ENCODE measurements around the gene TMEM143.
"Not testable (repeated sequence)": the region's sequence is repeated elsewhere in the genome, so short reads cannot be mapped to it uniquely, and the experiment has no call there.

TMEM143 gene

GRCh38 chr19:48390188-48391099, 26.7 kb upstream of the TMEM143 start:
- DNase-seq = peak in 2 of 3 donors; percentile 33 to 41
- Histone ChIP-seq H3K36me3 (ENCODE audit: control insufficient read depth, insufficient read depth, low read length) (peaks cover 17% of the 10 kb centered on the region), H3K4me3 (ENCODE audit: insufficient read depth, low read depth, low read length, poor library complexity, severe bottlenecking) (peak overlapping the region; percentile 81), H3K27me3 (replicated peaks; ENCODE audit: control insufficient read depth, insufficient read depth, low read length, poor library complexity, severe bottlenecking) (peaks cover 18% of the 10 kb centered on the region), H3K27ac (ENCODE audit: insufficient read depth, low read length, poor library complexity, severe bottlenecking) (peak overlapping the region; percentile 92), H3K4me1 (ENCODE audit: control insufficient read depth, insufficient read depth, low read length, poor library complexity, severe bottlenecking) (peaks cover 28% of the 10 kb centered on the region), H3K9me3 (ENCODE audit: control insufficient read depth, low read length) (no peaks in the 10 kb centered on the region)

DNA sequence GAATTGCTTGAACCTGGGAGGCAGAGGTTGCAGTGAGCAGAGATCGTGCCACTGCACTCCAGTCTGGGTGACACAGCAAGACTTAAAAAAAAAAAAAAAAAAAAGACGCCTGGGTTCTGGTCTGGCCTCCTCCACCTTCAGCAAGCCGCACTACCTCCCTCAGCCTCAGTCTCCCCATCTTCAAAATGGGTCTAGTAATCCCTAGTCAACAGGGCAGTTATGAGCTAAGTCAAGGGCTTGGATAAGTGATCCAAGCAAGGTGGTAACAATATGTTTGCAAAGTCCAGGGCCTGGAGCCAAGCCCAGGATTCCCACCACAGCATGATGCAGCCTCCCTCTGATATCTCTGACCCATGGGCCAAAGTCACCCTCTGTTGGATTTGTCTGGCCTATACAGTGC, 23.2 kb upstream of the TMEM143 start:
- Histone ChIP-seq H3K4me1 (ENCODE audit: control insufficient read depth, insufficient read depth, low read length, poor library complexity, severe bottlenecking) (peaks cover 10% of the 10 kb centered on the region), H3K36me3 (ENCODE audit: control insufficient read depth, insufficient read depth, low read length) (peaks cover 48% of the 10 kb centered on the region), H3K27me3 (replicated peaks; ENCODE audit: control insufficient read depth, insufficient read depth, low read length, poor library complexity, severe bottlenecking) (no peaks in the 10 kb centered on the region), H3K9me3 (ENCODE audit: control insufficient read depth, low read length) (no peaks in the 10 kb centered on the region), H3K27ac (ENCODE audit: insufficient read depth, low read length, poor library complexity, severe bottlenecking) (no peak overlapping the region), H3K4me3 (ENCODE audit: insufficient read depth, low read depth, low read length, poor library complexity, severe bottlenecking) (no peak overlapping the region)
- no peak for DNase-seq

DNA sequence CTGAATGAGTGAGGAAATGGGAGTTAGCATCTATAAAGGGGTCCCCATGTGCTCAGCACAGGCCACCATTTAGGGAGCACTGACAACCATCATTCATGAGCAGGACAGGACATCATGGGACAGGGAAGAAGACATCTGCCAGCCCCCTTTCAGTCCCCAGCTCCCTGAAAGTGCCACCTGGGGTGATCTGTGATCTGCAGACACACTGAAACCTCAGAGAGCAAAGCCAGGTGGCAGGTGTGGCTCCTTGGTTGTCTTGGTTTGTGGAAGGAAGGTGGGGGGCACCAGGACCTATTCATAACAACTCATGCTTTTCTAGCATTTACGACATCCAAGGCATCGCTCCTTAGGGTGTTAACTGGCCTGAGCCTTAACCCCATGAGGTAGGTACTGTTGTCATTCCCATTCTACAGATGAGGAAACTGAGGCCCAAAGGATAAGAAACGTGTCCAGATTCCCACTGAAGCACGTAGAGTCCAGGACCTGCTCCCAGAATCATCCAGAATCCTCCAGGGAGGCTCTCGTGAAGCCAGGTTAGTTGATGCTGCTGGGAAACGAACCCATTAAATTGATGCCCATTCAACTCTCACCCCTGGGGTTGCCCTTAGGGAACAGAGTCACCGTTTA, 21.8 kb upstream of the TMEM143 start:
- no peaks in the 10 kb centered on the region for H3K27me3 ChIP-seq (replicated peaks; ENCODE audit: control insufficient read depth, insufficient read depth, low read length, poor library complexity, severe bottlenecking)
- peaks cover 48% of the 10 kb centered on the region for H3K36me3 ChIP-seq (ENCODE audit: control insufficient read depth, insufficient read depth, low read length)
- peaks cover 5% of the 10 kb centered on the region for H3K4me1 ChIP-seq (ENCODE audit: control insufficient read depth, insufficient read depth, low read length, poor library complexity, severe bottlenecking)
- no peak overlapping the region for H3K27ac ChIP-seq (ENCODE audit: insufficient read depth, low read length, poor library complexity, severe bottlenecking)
- DNase-seq = no peak
- H3K4me3 ChIP-seq (ENCODE audit: insufficient read depth, low read depth, low read length, poor library complexity, severe bottlenecking) = no peak overlapping the region
- no peaks in the 10 kb centered on the region for H3K9me3 ChIP-seq (ENCODE audit: control insufficient read depth, low read length)

GRCh38 chr19:48382286-48382685, 18.5 kb upstream of the TMEM143 start:
- Histone ChIP-seq H3K4me1 (ENCODE audit: control insufficient read depth, insufficient read depth, low read length, poor library complexity, severe bottlenecking) (no peaks in the 10 kb centered on the region), H3K27ac (ENCODE audit: insufficient read depth, low read length, poor library complexity, severe bottlenecking) (no peak overlapping the region)

GRCh38 chr19:48381178-48381950, 17.6 kb upstream of the TMEM143 start:
- Histone ChIP-seq H3K4me1 (ENCODE audit: control insufficient read depth, insufficient read depth, low read length, poor library complexity, severe bottlenecking) (no peaks in the 10 kb centered on the region), H3K27me3 (replicated peaks; ENCODE audit: control insufficient read depth, insufficient read depth, low read length, poor library complexity, severe bottlenecking) (no peaks in the 10 kb centered on the region), H3K9me3 (ENCODE audit: control insufficient read depth, low read length) (no peaks in the 10 kb centered on the region), H3K27ac (ENCODE audit: insufficient read depth, low read length, poor library complexity, severe bottlenecking) (no peak overlapping the region), H3K4me3 (ENCODE audit: insufficient read depth, low read depth, low read length, poor library complexity, severe bottlenecking) (no peak overlapping the region), H3K36me3 (ENCODE audit: control insufficient read depth, insufficient read depth, low read length) (peaks cover 35% of the 10 kb centered on the region)
- no peak for DNase-seq

More at GRCh38 chr19:48382286-48382685, 18.5 kb upstream of the TMEM143 start:
- H3K9me3 ChIP-seq (ENCODE audit: control insufficient read depth, low read length) = no peaks in the 10 kb centered on the region
- H3K36me3 ChIP-seq (ENCODE audit: control insufficient read depth, insufficient read depth, low read length) = peaks cover 39% of the 10 kb centered on the region
- no peak for DNase-seq
- H3K27me3 ChIP-seq (replicated peaks; ENCODE audit: control insufficient read depth, insufficient read depth, low read length, poor library complexity, severe bottlenecking) = no peaks in the 10 kb centered on the region
- H3K4me3 ChIP-seq (ENCODE audit: insufficient read depth, low read depth, low read length, poor library complexity, severe bottlenecking) = no peak overlapping the region

DNA sequence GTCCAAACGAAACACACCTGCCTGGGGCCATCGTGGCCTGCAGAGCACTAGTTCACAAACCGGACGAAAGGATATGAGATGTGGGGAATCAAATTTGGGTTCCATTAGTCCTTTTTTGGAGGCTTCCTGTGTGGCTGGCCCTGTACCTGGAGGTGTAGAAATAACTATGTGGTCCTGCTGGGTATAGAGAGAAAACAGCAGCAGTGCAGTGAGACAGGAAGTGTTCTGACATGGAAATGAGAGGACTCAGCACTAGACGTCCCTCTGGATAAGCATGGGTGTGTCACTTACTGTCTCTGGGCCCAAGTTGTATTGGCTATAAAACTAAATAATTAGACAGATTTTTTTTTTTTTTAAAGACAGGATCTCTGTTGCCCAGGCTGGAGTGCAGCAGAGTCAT, 15.3 kb upstream of the TMEM143 start:
- peaks cover 20% of the 10 kb centered on the region for H3K36me3 ChIP-seq (ENCODE audit: control insufficient read depth, insufficient read depth, low read length)
- no peaks in the 10 kb centered on the region for H3K9me3 ChIP-seq (ENCODE audit: control insufficient read depth, low read length)
- no peaks in the 10 kb centered on the region for H3K27me3 ChIP-seq (replicated peaks; ENCODE audit: control insufficient read depth, insufficient read depth, low read length, poor library complexity, severe bottlenecking)
- no peak for DNase-seq
- no peak overlapping the region for H3K27ac ChIP-seq (ENCODE audit: insufficient read depth, low read length, poor library complexity, severe bottlenecking)
- no peak overlapping the region for H3K4me3 ChIP-seq (ENCODE audit: insufficient read depth, low read depth, low read length, poor library complexity, severe bottlenecking)
- H3K4me1 ChIP-seq (ENCODE audit: control insufficient read depth, insufficient read depth, low read length, poor library complexity, severe bottlenecking) = no peaks in the 10 kb centered on the region

DNA sequence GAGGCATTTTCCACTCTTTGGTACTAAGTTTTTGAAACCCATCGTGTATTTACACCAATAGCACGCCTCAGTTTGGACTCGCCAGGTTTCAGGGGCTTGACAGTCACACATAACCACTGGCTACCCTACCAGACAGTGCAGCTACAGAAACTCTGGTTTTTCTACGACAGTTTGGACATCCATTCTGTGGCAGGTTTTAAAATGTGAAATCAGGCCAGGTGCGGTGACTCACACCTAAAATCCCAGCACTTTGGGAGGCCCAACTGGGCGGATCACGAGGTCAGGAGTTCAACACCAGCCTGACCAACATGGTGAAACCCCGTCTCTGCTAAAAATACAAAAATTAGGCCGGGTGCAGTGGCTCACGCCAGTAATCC, 14.4 kb upstream of the TMEM143 start:
- DNase-seq = no peak
- Histone ChIP-seq H3K4me3 (ENCODE audit: insufficient read depth, low read depth, low read length, poor library complexity, severe bottlenecking) (no peak overlapping the region), H3K4me1 (ENCODE audit: control insufficient read depth, insufficient read depth, low read length, poor library complexity, severe bottlenecking) (no peaks in the 10 kb centered on the region), H3K27me3 (replicated peaks; ENCODE audit: control insufficient read depth, insufficient read depth, low read length, poor library complexity, severe bottlenecking) (no peaks in the 10 kb centered on the region), H3K9me3 (ENCODE audit: control insufficient read depth, low read length) (no peaks in the 10 kb centered on the region), H3K36me3 (ENCODE audit: control insufficient read depth, insufficient read depth, low read length) (peaks cover 11% of the 10 kb centered on the region), H3K27ac (ENCODE audit: insufficient read depth, low read length, poor library complexity, severe bottlenecking) (no peak overlapping the region)

GRCh38 chr19:48373567-48373966, 9.8 kb upstream of the TMEM143 start:
- Histone ChIP-seq H3K27me3 (replicated peaks; ENCODE audit: control insufficient read depth, insufficient read depth, low read length, poor library complexity, severe bottlenecking) (no peaks in the 10 kb centered on the region), H3K27ac (ENCODE audit: insufficient read depth, low read length, poor library complexity, severe bottlenecking) (no peak overlapping the region), H3K4me3 (ENCODE audit: insufficient read depth, low read depth, low read length, poor library complexity, severe bottlenecking) (no peak overlapping the region), H3K4me1 (ENCODE audit: control insufficient read depth, insufficient read depth, low read length, poor library complexity, severe bottlenecking) (no peaks in the 10 kb centered on the region), H3K9me3 (ENCODE audit: control insufficient read depth, low read length) (no peaks in the 10 kb centered on the region), H3K36me3 (ENCODE audit: control insufficient read depth, insufficient read depth, low read length) (no peaks in the 10 kb centered on the region)
- no peak for DNase-seq

DNA sequence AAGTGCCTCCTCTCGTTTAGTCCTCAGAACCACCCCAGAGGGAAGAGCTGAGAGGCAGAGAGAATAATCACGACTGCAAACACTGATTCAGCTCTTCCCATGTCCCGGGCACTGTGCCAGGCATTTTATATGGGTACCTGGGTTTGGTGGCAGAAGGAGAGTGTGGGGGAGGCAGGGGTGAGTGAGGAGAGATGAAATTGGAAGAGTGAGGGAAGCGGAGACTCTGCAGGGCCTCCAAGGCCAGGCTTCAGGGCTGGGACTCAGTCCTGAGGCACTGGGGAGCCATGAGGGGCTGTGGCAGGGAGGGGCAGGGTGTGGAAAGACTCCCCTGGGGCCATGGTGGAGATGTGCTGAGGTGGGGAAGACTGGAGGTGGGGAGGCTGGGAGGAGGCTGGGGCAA, 9.2 kb upstream of the TMEM143 start:
- Histone ChIP-seq H3K36me3 (ENCODE audit: control insufficient read depth, insufficient read depth, low read length) (no peaks in the 10 kb centered on the region), H3K4me1 (ENCODE audit: control insufficient read depth, insufficient read depth, low read length, poor library complexity, severe bottlenecking) (no peaks in the 10 kb centered on the region), H3K27ac (ENCODE audit: insufficient read depth, low read length, poor library complexity, severe bottlenecking) (no peak overlapping the region), H3K27me3 (replicated peaks; ENCODE audit: control insufficient read depth, insufficient read depth, low read length, poor library complexity, severe bottlenecking) (no peaks in the 10 kb centered on the region), H3K9me3 (ENCODE audit: control insufficient read depth, low read length) (no peaks in the 10 kb centered on the region), H3K4me3 (ENCODE audit: insufficient read depth, low read depth, low read length, poor library complexity, severe bottlenecking) (no peak overlapping the region)
- DNase-seq = no peak

DNA sequence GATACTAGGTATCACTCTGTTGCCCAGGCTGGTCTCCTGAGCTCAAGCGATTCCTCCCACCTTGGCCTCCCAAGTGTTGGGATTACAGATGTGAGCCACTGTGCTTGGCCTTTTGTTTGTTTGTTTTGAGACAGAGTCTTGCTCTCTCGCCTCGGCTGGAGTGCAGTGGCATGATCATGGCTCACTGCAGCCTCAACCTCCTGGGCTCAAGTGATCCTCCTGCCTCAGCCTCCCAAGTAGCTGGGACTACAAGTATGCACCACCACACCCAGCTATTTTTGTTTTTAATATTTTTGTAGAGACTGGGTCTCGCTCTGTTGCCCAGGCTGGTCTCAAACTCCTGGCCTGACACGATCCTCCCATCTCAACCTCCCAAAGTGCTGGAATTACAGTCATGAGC, 8.0 kb upstream of the TMEM143 start:
- H3K27me3 ChIP-seq (replicated peaks; ENCODE audit: control insufficient read depth, insufficient read depth, low read length, poor library complexity, severe bottlenecking); H3K4me3 ChIP-seq (ENCODE audit: insufficient read depth, low read depth, low read length, poor library complexity, severe bottlenecking); H3K9me3 ChIP-seq (ENCODE audit: control insufficient read depth, low read length); H3K4me1 ChIP-seq (ENCODE audit: control insufficient read depth, insufficient read depth, low read length, poor library complexity, severe bottlenecking); H3K36me3 ChIP-seq (ENCODE audit: control insufficient read depth, insufficient read depth, low read length); DNase-seq; H3K27ac ChIP-seq (ENCODE audit: insufficient read depth, low read length, poor library complexity, severe bottlenecking): not testable (repeated sequence)
